Adrenal gland (tissue), 12 donors: ENCODE results near the gene LBX2. TPM values are rescaled to one million over a fixed set of nuclear protein-coding genes. Genes with fewer than 3 reads are reported as not detected.

ENCODE experiments used
- DNase-seq, 7 donors: peaks; one replicate each; pipeline ENCODE4 v3.0.0-alpha.2; 2019 to 2020
- H3K27ac ChIP-seq, 5 donors: fragments of 200-600 bp; sonication (generic) in 4 of 5; 1 replicate in 3 of 5; 2 replicates in 2 of 5; pipeline versions ENCODE4 v1.5.1 to v1.8.0; 2016 to 2020; ENCODE audit warnings: mild to moderate bottlenecking in 1 of 5
- H3K27me3 ChIP-seq: fragments of 200-600 bp; 2 replicates; pipeline ENCODE4 v1.8.0; 2021
- H3K36me3 ChIP-seq, 2 donors: fragments of 200-600 bp; replicated peaks in 1 of 2; 1 replicate in 1 of 2; 2 replicates in 1 of 2; pipeline versions ENCODE4 v1.5.1 to v1.8.0; 2018 to 2022
- H3K4me1 ChIP-seq, 2 donors: fragments of 200-600 bp; replicated peaks in 1 of 2; 1 replicate in 1 of 2; 2 replicates in 1 of 2; pipeline versions ENCODE4 v1.5.1 to v1.8.0; 2018 to 2021
- H3K4me3 ChIP-seq, 4 donors: fragments of 200-600 bp; sonication (generic) in 3 of 4; one replicate each; pipeline ENCODE4 v1.5.1; 2016 to 2018
- H3K9me3 ChIP-seq, 3 donors: fragments of 200-600 bp; sonication (generic) in 1 of 3; replicated peaks in 1 of 3; 1 replicate in 2 of 3; 2 replicates in 1 of 3; pipeline versions ENCODE4 v1.5.1 to v1.8.0; 2016 to 2021
- CTCF ChIP-seq, 6 experiments: fragments of 450-650 bp in 4 of 6; fragments of 200-600 bp in 2 of 6; sonication (generic) in 1 of 6; IDR thresholded peaks; 1 replicate in 5 of 6; 2 replicates in 1 of 6; pipeline versions ENCODE4 v1.5.1 to v1.8.0; 2016 to 2021; ENCODE audit warnings: antibody characterized with exemption in 6 of 6, mild to moderate bottlenecking in 2 of 6, moderate library complexity in 1 of 6
- POLR2A ChIP-seq, 2 donors: fragments of 450-650 bp; IDR thresholded peaks; one replicate each; pipeline ENCODE4 v1.6.1; 2017; ENCODE audit warnings: antibody characterized with exemption in 2 of 2, mild to moderate bottlenecking in 2 of 2, moderate library complexity in 1 of 2
- WGBS, 4 donors: extraction: QIAGEN DNeasy Blood & Tissue Kit in 2 of 4; methylation state at CpG; one replicate each; pipeline versions ENCODE4 v1.1.5 to v1.1.7; 2013 to 2017; 5-methylcytosine and 5-hydroxymethylcytosine counted together
- intact Hi-C, 2 donors: fragments of 100-400 bp; cut with DNase I; formaldehyde crosslinking; loops; one replicate each; pipeline versions ENCODE4 v1.14.1 to v1.15.0; 2022 to 2023
- polyA plus RNA-seq, 3 donors: library from polyadenylated mRNA; stranded (reverse); fragments of 200-250 nt in 2 of 3; fragments of 350-450 nt in 1 of 3; fragmentation: Illumina TruSeq in 1 of 3; extraction: RNeasy Lipid Tissue Mini Kit (QIAGEN cat#74804) in 1 of 3; gene quantifications; one replicate each; pipeline ENCODE4 v1.2.3, GENCODE V29; 2013 to 2014
- total RNA-seq, 9 donors: library from RNA; depleted of rRNA in 4 of 9; stranded (reverse); fragments of >200 nt in 4 of 9; fragments of 120-200 nt in 1 of 9; fragmentation: NEBNext Ultra II Directional in 1 of 9; extraction: Animal tissue kit (Norgen Biotek cat#: 25700) in 1 of 9; gene quantifications; one replicate each; pipeline versions ENCODE4 v1.1.0 to v1.2.4, GENCODE V29; 2013 to 2023
- donor health status: healthy with polysubstance abuse.
- donor health status: Bipolar disorder and iron deficiency.
- donor health status: DM: yes; HTN: yes; CAD: no.
- donor health status: DM: no; HTN: no; CAD: no.
- donor health status: DM: no; HTN: no; CAD: no.
- donor health status: DM: yes; HTN: yes; CAD: no.

Gene LBX2
- total and polyA plus RNA-seq, 12 donors: 0.18 to 2.0 (median 0.71) TPM; not detected in 2

GRCh38 chr2:74474899-74475298 lies 24.5 kb downstream of the LBX2 start:
- no peaks in the 10 kb centered on the region for H3K9me3 ChIP-seq
- WGBS, 4 donors: 89 to 95% (median 91%) methylated on average over 4 to 5 of the region's 5 CpGs
- H3K27ac ChIP-seq: no peak overlapping the region
- TF ChIP-seq POLR2A (IDR thresholded peaks at IDR 0.05) (no peak), CTCF (IDR thresholded peaks at IDR 0.05) (peak in 1 of 6 experiments; percentile 14)
- no peak for DNase-seq
- H3K27me3 ChIP-seq: no peaks in the 10 kb centered on the region
- no peak overlapping the region for H3K4me3 ChIP-seq
- intact Hi-C loops: no loop called here
- H3K36me3 ChIP-seq: peaks cover 0 to 24% of the 10 kb centered on the region in 2 donors
- peaks cover 9 to 16% of the 10 kb centered on the region in 2 donors for H3K4me1 ChIP-seq

GRCh38 chr2:74474481-74474880 lies 24.9 kb downstream of the LBX2 start:
- Histone ChIP-seq H3K9me3 (no peaks in the 10 kb centered on the region), H3K27me3 (no peaks in the 10 kb centered on the region), H3K4me3 (no peak overlapping the region), H3K27ac (no peak overlapping the region), H3K36me3 (peaks cover 0 to 20% of the 10 kb centered on the region in 2 donors), H3K4me1 (peaks cover 9 to 16% of the 10 kb centered on the region in 2 donors)
- TF ChIP-seq CTCF (IDR thresholded peaks at IDR 0.05): no peak
- no peak for TF ChIP-seq POLR2A (IDR thresholded peaks at IDR 0.05)
- no peak for DNase-seq
- WGBS, 4 donors: 90 to 95% (median 94%) methylated on average over 5 to 6 of the region's 6 CpGs
- intact Hi-C loops: no loop called here

GRCh38 chr2:74472945-74473258 lies 26.5 kb downstream of the LBX2 start:
- intact Hi-C loops: no loop called here
- no peak for DNase-seq
- Histone ChIP-seq H3K4me3 (peak overlapping the region in 3 of 4 donors; percentile 43 to 72 (median 45)), H3K27ac (peak overlapping the region; percentile 57 to 96 (median 87)), H3K9me3 (no peaks in the 10 kb centered on the region), H3K4me1 (peaks cover 9 to 16% of the 10 kb centered on the region in 2 donors), H3K36me3 (peaks cover 0 to 15% of the 10 kb centered on the region in 2 donors), H3K27me3 (no peaks in the 10 kb centered on the region)
- 7 to 13% (median 7%) methylated on average over 7 of the region's 7 CpGs for WGBS, 4 donors
- TF ChIP-seq CTCF (IDR thresholded peaks at IDR 0.05) (no peak), POLR2A (IDR thresholded peaks at IDR 0.05) (no peak)

GRCh38 chr2:74472086-74472944 lies 27.1 kb downstream of the LBX2 start, which contains the start of gene MRPL53:
TSS of gene MRPL53 (minus strand) at chr2:74472680. CDS start at chr2:74472660, 20 bp downstream.
- peak within 1 kb of the TSS; percentile 57 to 96 (median 87) for H3K27ac ChIP-seq
- TF ChIP-seq CTCF (IDR thresholded peaks at IDR 0.05) (peak in 1 of 6 experiments; percentile 8), POLR2A (IDR thresholded peaks at IDR 0.05) (peak; percentile 60 to 70)
- 0 to 1% (median 0%) methylated on average over 33 to 66 of the region's 66 CpGs for WGBS, 4 donors
- DNase-seq: peak; percentile 92 to 98 (median 95)
- no peaks in the 10 kb centered on the region for H3K9me3 ChIP-seq
- intact Hi-C loops: no loop called here
- peaks cover 9 to 16% of the 10 kb centered on the region in 2 donors for H3K4me1 ChIP-seq
- peak within 1 kb of the TSS; percentile 7 to 72 (median 44) for H3K4me3 ChIP-seq
- H3K27me3 ChIP-seq: no peaks in the 10 kb centered on the region
- H3K36me3 ChIP-seq: peaks cover 0 to 15% of the 10 kb centered on the region in 2 donors
